ENCODE results near the gene LRRC52.

LRRC52 gene

DNA sequence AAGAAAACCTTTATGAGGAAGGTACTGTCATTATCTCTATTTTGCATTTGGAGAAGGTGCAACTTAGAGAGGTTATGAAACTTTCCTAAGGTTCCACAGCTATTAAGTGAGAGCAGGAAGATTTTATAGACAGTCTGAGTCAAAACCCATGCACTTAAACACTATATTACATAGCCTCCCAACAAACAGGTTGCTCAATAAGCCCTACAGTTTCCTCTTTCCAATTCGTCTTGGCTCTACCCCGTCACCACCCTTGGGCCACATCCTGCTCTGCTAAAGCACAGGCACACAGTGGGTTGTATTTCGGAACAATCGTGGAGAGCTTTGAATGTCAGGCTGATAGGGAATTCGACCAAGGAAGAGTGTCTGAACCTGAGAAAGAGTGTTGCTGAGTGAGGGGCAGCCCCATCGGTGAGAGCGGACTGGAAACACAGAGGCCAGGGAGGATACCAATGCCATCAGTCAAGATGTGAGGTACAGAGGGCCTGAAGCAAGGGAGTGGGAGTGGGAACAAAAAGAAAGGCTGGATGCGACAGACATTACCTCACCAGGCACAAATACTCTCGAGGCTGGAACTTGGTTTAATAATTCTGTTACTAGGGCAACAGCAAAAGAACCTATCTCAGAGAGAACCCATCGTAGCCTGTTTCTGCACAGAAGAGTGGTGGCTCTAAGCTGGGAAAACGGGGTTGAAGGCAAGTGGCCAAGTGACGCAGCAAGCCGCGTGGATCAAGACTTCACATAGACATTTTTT lies 6.3 kb upstream of the LRRC52 start:
- DNase-seq (ENCODE audit: low spot score): no peak

GRCh38 chr1:165539306-165539705 lies 4.5 kb upstream of the LRRC52 start:
- DNase-seq (ENCODE audit: low spot score): no peak

DNA sequence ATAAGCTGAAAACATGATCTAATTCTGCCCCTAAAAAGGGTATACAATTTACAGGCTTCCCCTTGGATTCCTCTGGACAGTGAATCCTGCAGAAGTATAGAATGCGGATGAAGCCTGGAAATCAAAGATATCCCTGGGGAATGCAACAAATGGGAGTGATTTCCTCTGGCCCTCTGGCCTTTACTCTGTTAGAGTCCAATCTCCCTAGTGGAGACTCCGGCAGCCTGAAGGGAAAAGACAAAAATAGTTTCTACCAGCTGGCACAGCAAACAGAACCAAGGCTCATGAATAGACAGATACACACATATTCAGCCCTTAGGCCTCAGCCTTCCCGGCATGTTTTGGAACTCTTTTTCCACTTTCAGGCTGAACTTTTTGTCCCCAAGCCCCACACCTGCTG lies 3.9 kb upstream of the LRRC52 start:
- DNase-seq (ENCODE audit: low spot score): no peak

DNA sequence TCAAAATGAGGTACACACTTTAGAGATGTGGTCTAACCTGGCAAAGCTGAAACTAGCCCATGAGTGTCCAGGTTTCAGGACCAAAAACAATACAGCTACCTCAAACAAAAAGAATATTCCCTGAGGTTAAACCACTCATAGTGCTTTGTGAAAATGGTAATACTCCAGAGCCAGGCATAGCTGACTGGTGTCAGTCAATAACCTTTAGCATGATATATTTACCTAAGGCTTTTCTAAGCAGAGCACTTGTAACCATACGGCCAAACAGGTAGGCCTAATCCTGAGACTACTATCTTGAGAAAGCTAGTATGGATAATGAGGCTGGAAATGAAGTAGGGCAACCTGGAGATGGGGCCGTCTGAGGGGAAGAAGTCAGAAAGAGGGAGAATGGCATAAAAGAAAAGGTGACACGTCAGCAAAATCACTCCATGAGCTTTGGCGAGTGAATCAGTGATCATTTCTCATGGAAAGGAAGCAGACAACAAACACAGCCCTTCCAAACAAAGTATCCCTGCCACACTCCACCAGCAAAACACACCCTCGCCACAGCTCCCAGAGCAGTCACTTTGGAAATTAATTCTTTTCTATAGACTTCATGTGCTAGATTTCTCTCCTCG lies 1.7 kb upstream of the LRRC52 start:
- DNase-seq (ENCODE audit: low spot score): no peak

GRCh38 chr1:165542647-165543046 lies 1.2 kb upstream of the LRRC52 start:
- DNase-seq (ENCODE audit: low spot score): no peak

GRCh38 chr1:165544996-165545395 lies 1.2 kb downstream of the LRRC52 start:
- DNase-seq (ENCODE audit: low spot score): no peak

DNA sequence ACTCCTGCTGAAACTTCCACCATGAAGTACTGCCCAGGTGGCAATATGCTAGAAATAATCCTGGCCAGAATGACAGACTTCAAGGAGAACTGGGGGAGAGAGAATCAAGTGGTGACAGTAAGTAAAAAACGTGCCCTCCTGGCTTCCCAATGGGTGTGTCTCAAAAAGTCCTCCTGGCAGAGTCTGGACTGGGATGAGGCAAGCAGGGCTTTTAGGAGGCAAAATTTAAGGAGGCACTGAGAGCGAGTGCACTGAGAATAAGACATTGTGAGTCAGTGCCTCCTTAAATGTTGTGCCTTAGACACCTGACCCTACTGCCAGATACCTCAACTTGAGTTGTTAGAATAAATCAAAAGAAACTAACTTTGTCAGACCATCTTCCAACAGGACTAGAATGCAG lies 2.2 kb downstream of the LRRC52 start:
- DNase-seq (ENCODE audit: low spot score): no peak

DNA sequence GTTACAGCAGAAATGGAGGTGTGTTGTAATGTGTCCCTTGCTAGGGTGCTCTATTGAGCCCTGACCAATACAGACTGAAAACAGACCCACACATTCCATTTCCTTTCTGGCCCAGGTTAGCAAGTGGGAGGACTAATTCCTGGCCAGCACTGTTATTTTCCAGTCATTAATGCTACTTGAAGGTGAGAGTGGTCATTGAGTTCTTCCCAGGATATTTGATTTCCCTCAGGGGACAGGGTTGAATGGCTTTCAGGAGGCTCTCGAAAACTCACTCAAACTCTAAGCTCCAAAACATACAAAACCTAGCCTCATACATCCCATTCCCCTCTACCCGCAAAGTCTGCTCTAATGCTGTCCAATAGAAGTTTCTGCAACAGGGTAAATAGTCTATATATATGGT lies 6.2 kb downstream of the LRRC52 start:
- no peak for DNase-seq (ENCODE audit: low spot score)

DNA sequence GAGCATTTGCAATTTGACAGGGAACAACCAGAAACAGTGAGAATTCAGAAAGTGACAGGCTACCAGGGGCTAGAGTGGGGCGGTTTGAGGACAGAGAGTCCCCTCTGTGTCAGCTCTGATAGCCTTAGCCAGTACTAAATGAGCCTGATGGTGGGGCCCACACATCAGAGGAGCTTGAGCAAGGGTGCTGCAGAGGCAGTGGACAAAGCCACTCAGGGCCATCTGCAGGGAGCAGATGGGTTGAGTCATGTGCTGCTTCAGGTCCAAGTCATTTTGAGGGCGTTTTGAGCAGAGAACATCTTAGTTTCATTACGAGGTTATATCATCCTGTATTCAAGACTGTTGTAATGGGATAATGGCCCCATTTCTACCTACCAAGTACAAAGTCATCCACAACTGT lies 7.7 kb downstream of the LRRC52 start:
- no peak for DNase-seq (ENCODE audit: low spot score)

- DNase-seq (ENCODE audit: low spot score): no peak
Measured at GRCh38 chr1:165560883-165561656, 17.3 kb downstream of the LRRC52 start.

DNA sequence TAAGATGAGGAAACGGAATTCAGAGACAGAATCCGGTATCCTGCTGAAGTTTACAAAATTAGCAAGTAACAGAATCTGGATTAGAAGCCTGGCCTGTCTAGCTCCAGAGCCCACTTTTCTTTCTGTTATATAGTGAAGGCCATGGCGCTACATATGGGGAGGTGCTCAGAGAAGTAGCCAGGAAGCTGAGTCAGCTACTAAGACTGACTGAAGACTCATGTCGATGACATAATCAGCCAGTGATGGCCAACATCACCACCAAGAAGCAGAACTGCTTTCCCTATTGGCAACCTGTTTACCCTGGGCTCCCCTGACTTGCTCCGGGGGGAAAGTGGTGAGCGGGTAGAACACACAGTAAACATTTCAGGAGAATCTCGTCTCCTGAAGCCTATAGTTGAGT lies 18.8 kb downstream of the LRRC52 start:
- no peak for DNase-seq (ENCODE audit: low spot score)

DNA sequence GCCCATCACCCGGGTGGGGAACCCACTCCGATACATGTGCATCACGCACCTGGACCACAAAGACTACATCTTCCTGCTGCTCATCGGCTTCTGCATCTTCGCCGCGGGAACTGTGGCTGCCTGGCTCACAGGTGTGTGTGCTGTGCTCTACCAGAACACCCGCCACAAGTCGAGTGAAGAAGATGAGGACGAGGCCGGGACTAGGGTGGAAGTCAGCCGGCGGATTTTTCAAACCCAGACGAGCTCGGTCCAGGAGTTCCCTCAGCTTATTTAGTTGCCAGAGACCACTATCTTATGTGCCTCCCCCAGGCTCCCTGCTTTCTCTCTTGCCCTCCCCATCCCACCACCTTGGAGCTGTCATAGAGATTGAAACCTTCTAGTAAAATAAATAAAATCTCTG lies 19.8 kb downstream of the LRRC52 start:
- no peak for DNase-seq (ENCODE audit: low spot score)

- no peak for DNase-seq (ENCODE audit: low spot score)
Measured at GRCh38 chr1:165564561-165564960, 20.8 kb downstream of the LRRC52 start.

DNA sequence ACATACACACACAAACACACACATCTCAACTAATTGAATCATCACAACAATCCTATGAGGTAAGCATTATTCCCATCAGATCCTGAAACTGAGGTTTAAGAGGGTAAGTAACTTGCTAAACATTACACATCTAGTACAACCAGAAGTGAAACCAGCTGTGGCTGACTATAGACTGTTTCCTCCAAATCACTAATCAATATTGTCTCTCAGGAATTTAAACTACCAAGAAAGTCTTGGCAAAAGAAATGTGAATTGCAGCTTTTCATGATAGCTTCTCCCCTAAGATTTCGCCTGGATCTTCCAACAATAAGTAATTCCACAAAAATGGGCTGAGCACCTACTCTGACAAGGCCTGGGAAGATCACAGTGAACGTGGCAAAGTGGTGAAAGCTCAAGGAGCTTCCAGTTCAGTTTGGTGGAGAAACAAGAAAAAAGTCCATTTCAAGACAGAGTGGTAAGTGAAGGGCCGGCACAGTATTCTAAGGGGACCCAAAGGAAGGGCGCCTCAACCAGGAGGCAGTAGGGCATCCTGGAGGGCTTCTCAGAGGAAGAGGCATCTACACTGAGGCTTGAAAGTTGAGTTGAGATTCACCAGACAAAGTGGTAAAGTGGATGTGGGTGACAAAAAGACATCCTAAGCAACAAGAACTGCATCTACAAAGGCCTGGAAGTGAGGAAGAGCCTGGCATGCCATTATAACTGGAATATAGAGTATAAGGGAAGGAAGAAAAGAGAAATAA lies 22.1 kb downstream of the LRRC52 start:
- no peak for DNase-seq (ENCODE audit: low spot score)

- no peak for DNase-seq (ENCODE audit: low spot score)
Measured at GRCh38 chr1:165570078-165570477, 26.3 kb downstream of the LRRC52 start.

- DNase-seq (ENCODE audit: low spot score): no peak
Measured at GRCh38 chr1:165573787-165574186, 30.0 kb downstream of the LRRC52 start.

GRCh38 chr1:165574295-165574694 lies 30.5 kb downstream of the LRRC52 start:
- no peak for DNase-seq (ENCODE audit: low spot score)

DNA sequence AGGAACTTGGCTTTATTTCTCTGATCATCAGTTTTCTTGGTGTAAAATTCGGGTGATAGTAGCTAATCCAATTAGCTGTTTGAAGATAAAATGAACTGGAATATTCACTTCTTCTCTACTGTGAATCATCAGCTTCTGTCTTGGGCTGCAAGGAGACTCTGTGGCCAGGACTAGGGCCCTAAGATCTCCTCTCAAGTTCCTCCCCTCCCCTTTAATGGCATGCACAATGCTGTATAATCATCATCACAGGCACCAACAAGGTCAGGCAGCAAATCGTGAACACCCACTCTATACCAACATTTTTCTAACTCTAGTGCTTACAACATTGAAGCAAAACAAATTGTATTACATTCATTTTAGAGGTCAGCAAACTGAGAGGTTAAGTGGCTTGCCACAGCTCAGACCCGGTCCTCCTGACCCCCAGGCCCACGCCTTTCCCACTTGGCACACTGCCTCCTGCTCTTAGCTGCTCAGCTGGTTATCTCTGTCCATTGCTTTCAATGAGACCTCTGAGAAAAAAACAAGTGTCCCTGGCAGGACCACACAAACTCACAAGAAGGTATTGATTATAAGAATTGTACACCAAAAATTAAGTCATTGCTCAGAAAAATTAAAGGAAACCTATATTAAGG lies 31.8 kb downstream of the LRRC52 start:
- no peak for DNase-seq (ENCODE audit: low spot score)

DNA sequence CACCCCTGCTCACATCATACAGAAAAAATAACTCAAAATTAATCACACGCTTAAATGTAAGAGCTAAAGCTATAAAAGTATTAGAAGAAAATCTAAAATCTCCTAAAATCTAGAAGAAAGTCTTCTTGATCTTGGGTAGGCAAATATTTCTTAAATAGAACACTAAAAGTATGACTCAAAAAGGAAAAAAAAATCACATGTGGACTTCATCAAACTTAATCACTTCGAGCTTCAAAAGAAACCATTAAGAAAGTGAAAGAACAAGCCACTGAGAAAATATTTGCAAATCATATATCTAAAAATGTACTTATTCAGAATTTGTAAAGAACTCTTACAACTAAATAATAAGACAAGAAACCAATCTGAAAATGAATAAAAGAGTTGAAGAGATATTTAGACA lies 32.7 kb downstream of the LRRC52 start:
- no peak for DNase-seq (ENCODE audit: low spot score)

DNA sequence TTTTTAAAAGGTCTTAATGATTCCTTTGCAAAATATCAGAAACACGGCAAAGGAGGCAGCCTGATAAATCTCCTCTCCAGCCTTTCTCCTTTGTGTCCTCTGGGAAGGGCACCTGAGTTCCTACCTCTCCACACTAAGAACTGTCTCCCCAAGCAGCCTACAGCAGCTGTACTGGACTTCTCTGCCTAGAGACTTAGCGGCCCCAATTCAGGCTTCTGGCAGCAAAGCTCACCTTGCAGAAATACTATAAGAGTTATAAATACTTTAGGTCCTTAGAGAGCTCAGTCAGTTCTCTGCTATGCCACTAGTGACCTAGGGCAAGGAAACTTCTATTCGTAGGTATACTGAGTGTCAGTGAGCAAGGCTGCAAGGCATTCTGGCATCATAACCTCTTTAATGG lies 33.9 kb downstream of the LRRC52 start:
- no peak for DNase-seq (ENCODE audit: low spot score)

DNA sequence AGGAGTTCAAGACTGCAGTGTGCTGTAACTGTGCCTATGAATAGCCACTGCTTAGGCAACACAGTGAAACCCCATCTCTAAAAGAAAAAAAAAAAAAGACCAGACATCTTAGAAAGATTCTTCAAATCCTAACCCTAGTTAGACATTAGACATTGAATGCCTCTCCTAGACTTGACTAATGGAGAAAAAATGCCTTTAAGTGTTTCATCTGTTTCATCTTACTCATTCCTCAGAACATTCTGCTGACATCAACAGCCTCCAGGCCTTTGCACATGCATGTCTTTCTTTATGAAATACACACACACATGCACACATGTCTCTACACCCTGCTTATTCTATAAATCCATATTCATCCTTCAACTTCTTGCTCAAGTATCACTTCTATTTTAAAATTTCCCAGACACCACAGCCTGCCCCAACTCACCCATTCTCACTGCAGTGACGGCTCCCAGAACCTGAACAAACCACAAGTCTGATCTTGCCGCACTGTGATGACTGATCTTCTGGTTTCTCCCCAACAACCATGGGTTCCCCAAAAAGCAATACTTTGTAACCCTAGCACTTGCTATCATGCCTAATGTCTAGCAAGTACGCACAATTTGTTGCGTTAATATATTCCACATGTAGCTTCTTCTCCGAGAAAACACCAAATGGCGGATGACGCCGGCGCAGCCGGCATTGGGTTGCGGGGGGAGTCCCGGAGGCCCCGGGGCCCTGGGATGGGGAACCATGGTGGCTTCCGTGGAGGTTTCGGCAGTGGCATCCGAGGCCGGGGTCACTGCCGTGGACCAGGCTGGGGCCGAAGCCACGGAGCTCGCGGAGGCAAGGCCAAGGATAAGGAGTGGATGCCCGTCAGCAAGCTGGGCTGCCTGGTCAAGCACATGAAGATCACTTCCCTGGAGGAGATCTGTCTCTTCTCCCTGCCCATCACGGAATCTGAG lies 37.4 kb downstream of the LRRC52 start:
- DNase-seq (ENCODE audit: low spot score): no peak

Data from putamen (tissue), 1 donor.